ENCODE results near the gene TWF1. TPM values are rescaled to one million over a fixed set of nuclear protein-coding genes. Genes with fewer than 3 reads are reported as not detected.
A peak's percentile ranks its signal among the peaks of the same experiment; 100 is the strongest.

Gene TWF1
- total and polyA plus RNA-seq, 9 of the 15 experiments (the other 6 are each of a cell fraction or from before 2014, with no cell fraction given): 10.3 to 29.4 (median 23.4) TPM

DNA sequence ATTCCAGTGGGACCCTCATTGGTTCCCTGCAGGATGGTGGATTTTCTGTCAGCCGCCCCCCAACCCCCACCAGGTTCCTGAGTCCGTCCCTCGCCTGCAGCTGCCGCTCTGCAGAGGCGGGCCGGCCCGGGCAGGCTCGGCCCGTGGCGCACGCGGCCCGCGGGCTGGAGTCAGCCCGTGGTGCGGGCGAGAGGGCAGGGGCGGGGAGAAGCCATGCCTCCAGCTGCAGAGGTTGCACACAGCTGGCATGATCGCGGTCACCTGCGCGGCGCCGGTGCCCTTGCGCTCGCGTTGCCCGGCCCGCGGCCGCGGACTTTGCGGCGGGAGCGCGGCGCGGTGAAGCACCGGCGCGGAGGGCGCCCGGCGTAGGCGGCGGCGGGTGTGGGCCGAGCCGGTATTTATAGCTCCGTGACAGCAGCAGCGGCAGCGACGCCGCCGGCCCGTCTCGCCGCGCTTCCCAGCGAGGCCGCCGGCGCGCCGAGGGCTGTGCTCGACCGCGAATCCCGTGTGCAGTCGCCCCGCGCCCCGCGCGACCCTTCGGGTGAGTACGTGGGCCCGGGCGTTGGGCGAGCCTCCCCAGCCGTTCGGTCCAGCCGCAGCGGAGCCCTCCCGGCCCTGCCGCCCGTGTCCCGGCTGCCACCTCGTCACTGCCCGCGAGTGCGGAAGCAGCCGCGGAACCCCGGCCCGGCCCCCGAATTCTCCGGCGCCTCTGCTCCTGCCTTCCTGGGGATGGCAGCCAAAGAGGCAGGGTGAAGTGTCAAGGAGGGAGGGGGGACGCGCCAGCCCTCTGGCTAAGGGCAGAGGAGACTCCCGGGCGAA, 29.7 kb upstream of the TWF1 start, which contains the start of gene TMEM117:
Gene TMEM117 (plus strand): TSS at position 426 of the 819 bp plus-strand sequence.
- intact Hi-C loops (cut with micrococcal nuclease) (no loop called here), in situ Hi-C loops (cut with MboI) (no loop called here)
- POLR2A ChIA-PET: interaction anchor here (0.6 to 2.1 kb wide), 4 partner anchors 8 to 1114 kb away, joined by 3 to 8 read pairs (median 4); no protein-coding TSS in a partner anchor
- DNase-seq (ENCODE audit: extremely low read depth in 1 of 4, low spot score in 3 of 4) (peak; percentile 53 to 65 (median 58)), FAIRE-seq (no peak), ATAC-seq (peak; percentile 89)
- Histone ChIP-seq H3K27ac (ENCODE audit: extremely low read depth, low read depth, low read length) (peak within 1 kb of the TSS; percentile 67; the same call in 2 of the 3 replicates), H4K20me1 (replicated peaks; ENCODE audit: control insufficient read depth, insufficient read depth, low read length) (no peaks in the 10 kb centered on the region), H3K4me2 (ENCODE audit: insufficient read depth, low read length) (peak within 1 kb of the TSS; percentile 69), H3K4me3 (peak within 1 kb of the TSS; percentile 62), H3K9me3 (replicated peaks; ENCODE audit: control insufficient read depth, insufficient read depth, low read depth, low read length) (no peaks in the 10 kb centered on the region), H2AFZ (ENCODE audit: low read depth, low read length) (peak within 1 kb of the TSS; percentile 84), H3K9me1 (ENCODE audit: control insufficient read depth, insufficient read depth, low read length) (no peaks in the 10 kb centered on the region), H3K9ac (ENCODE audit: insufficient read depth in 1 of 2, low read depth in 2 of 2, low read length in 2 of 2) (peak within 1 kb of the TSS; percentile 75 to 93), H3K27me3 (ENCODE audit: control insufficient read depth in 2 of 2, insufficient read depth in 2 of 2, low read length in 2 of 2) (peaks cover 0 to 3% of the 10 kb centered on the region in 2 experiments; a peak in 3 of 5 replicates), H3K4me1 (replicated peaks in 1 of 2; ENCODE audit: control insufficient read depth in 2 of 2, insufficient read depth in 2 of 2, low read length in 2 of 2) (peaks cover 0 to 14% of the 10 kb centered on the region in 2 experiments; a peak in 3 of 5 replicates), H3K79me2 (ENCODE audit: control insufficient read depth, insufficient read depth, low read length) (no peaks in the 10 kb centered on the region), H3K36me3 (ENCODE audit: control insufficient read depth, insufficient read depth, low read length) (no peaks in the 10 kb centered on the region)
- no TSS peak for BruUV-seq (replicated peaks)
- WGBS (ENCODE audit: insufficient coverage, low coverage, missing lambda C conversion rate): 1% methylated on average over 54 of the region's 103 CpGs
- CTCF ChIA-PET (ENCODE audit: low intra/inter-chr PET ratio): no interaction called here
- TF ChIP-seq, protein P1, sequence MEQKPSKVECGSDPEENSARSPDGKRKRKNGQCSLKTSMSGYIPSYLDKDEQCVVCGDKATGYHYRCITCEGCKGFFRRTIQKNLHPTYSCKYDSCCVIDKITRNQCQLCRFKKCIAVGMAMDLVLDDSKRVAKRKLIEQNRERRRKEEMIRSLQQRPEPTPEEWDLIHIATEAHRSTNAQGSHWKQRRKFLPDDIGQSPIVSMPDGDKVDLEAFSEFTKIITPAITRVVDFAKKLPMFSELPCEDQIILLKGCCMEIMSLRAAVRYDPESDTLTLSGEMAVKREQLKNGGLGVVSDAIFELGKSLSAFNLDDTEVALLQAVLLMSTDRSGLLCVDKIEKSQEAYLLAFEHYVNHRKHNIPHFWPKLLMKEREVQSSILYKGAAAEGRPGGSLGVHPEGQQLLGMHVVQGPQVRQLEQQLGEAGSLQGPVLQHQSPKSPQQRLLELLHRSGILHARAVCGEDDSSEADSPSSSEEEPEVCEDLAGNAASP (IDR thresholded peaks at IDR 0.05): no peak
- TF ChIP-seq, protein P2, sequence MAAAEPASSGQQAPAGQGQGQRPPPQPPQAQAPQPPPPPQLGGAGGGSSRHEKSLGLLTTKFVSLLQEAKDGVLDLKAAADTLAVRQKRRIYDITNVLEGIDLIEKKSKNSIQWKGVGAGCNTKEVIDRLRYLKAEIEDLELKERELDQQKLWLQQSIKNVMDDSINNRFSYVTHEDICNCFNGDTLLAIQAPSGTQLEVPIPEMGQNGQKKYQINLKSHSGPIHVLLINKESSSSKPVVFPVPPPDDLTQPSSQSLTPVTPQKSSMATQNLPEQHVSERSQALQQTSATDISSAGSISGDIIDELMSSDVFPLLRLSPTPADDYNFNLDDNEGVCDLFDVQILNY (CRISPR knock-in tag; IDR thresholded peaks at IDR 0.05): no peak
- TF ChIP-seq, protein P3, sequence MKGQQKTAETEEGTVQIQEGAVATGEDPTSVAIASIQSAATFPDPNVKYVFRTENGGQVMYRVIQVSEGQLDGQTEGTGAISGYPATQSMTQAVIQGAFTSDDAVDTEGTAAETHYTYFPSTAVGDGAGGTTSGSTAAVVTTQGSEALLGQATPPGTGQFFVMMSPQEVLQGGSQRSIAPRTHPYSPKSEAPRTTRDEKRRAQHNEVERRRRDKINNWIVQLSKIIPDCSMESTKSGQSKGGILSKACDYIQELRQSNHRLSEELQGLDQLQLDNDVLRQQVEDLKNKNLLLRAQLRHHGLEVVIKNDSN (CRISPR knock-in tag; IDR thresholded peaks at IDR 0.05): no peak
- TF ChIP-seq EZH2 (IDR thresholded peaks at IDR 0.05; ENCODE audit: borderline replicate concordance, low read depth, low read length) (no peak), SIX5 (IDR thresholded peaks at IDR 0.05; ENCODE audit: borderline replicate concordance in 1 of 2, insufficient read depth in 1 of 2, low read depth in 1 of 2, low read length in 2 of 2) (no peak), ZNF143 (CRISPR knock-in tag; IDR thresholded peaks at IDR 0.05) (no peak), MYBL2 (IDR thresholded peaks at IDR 0.05; ENCODE audit: low read depth) (no peak), MYBL2 (CRISPR knock-in tag; IDR thresholded peaks at IDR 0.05; ENCODE audit: borderline replicate concordance) (no peak), TARDBP (IDR thresholded peaks at IDR 0.05) (no peak), HOXB6 (CRISPR knock-in tag; IDR thresholded peaks at IDR 0.05; ENCODE audit: borderline replicate concordance) (no peak), ZNF23 (CRISPR knock-in tag; IDR thresholded peaks at IDR 0.05) (no peak), MCM5 (IDR thresholded peaks at IDR 0.05; ENCODE audit: low read depth) (no peak), CHD4 (IDR thresholded peaks at IDR 0.05; ENCODE audit: insufficient read depth, insufficient replicate concordance, low read depth, low read length, poor library complexity, severe bottlenecking) (no peak), TEAD2 (tag; IDR thresholded peaks at IDR 0.05) (no peak), MYNN (IDR thresholded peaks at IDR 0.05) (no peak), MYNN (CRISPR knock-in tag; IDR thresholded peaks at IDR 0.05) (no peak), SLC30A9 (CRISPR knock-in tag; IDR thresholded peaks at IDR 0.05) (no peak), ILF3 (IDR thresholded peaks at IDR 0.05; ENCODE audit: borderline replicate concordance) (peak; percentile 11; the same call in 1 of the 2 replicates), KLF6 (CRISPR knock-in tag; IDR thresholded peaks at IDR 0.05; ENCODE audit: borderline replicate concordance) (no peak), SIN3A (IDR thresholded peaks at IDR 0.05; ENCODE audit: borderline replicate concordance in 2 of 2, control insufficient read depth in 1 of 2, low read depth in 2 of 2, low read length in 2 of 2) (no peak)
